Uterus (tissue), 4 donors: Measurements from ENCODE around the gene PLCH2. TPM values are rescaled to one million over a fixed set of nuclear protein-coding genes. Genes with fewer than 3 reads are reported as not detected.

ENCODE experiments used
- DNase-seq, 2 donors: peaks; one replicate each; pipeline ENCODE4 v3.0.0-alpha.2; 2019 to 2020
- H3K27ac ChIP-seq, 2 donors: fragments of 200-600 bp; sonication (generic); 1 replicate in 1 of 2; 2 replicates in 1 of 2; pipeline ENCODE4 v1.5.1; 2016 to 2018
- H3K27me3 ChIP-seq, 2 donors: fragments of 200-600 bp; sonication (generic); one replicate each; pipeline ENCODE4 v1.5.1; 2018 to 2019; ENCODE audit warnings: control low read depth in 1 of 2
- H3K36me3 ChIP-seq, 2 donors: fragments of 200-600 bp; sonication (generic); one replicate each; pipeline ENCODE4 v1.5.1; 2019; ENCODE audit warnings: control low read depth in 1 of 2
- H3K4me1 ChIP-seq, 2 donors: fragments of 200-600 bp; sonication (generic); one replicate each; pipeline ENCODE4 v1.5.1; 2018 to 2019; ENCODE audit warnings: control low read depth in 1 of 2
- H3K4me3 ChIP-seq, 2 donors: fragments of 200-600 bp; sonication (generic); 1 replicate in 1 of 2; 2 replicates in 1 of 2; pipeline ENCODE4 v1.5.1; 2018 to 2019; ENCODE audit warnings: mild to moderate bottlenecking in 1 of 2
- H3K9me3 ChIP-seq, 2 donors: fragments of 200-600 bp; sonication (generic); one replicate each; pipeline ENCODE4 v1.5.1; 2019; ENCODE audit warnings: control low read depth in 1 of 2
- POLR2A ChIP-seq, 2 donors: fragments of 450-650 bp; IDR thresholded peaks; one replicate each; pipeline ENCODE4 v1.6.1; 2016; ENCODE audit warnings: antibody characterized with exemption in 2 of 2, mild to moderate bottlenecking in 1 of 2, moderate library complexity in 1 of 2
- intact Hi-C: fragments of 100-400 bp; cut with DNase I; formaldehyde crosslinking; loops from one replicate; pipeline ENCODE4 v1.15.1; 2023; ENCODE audit warnings: low total_unique reads
- total RNA-seq, 4 donors: library from RNA; depleted of rRNA in 3 of 4; stranded (reverse); fragments of >200 nt in 3 of 4; gene quantifications; one replicate each; pipeline versions ENCODE4 v1.1.0 to v1.2.4, GENCODE V29; 2014 to 2023
- TF ChIP-seq, protein P1 (sequence below), 4 experiments: fragments of 200-600 bp in 2 of 4; fragments of 450-650 bp in 2 of 4; sonication (generic) in 2 of 4; IDR thresholded peaks; one replicate each; pipeline ENCODE4 v1.5.1; 2016 to 2019; ENCODE audit warnings: antibody characterized with exemption in 4 of 4, mild to moderate bottlenecking in 2 of 4, moderate library complexity in 1 of 4
- donor health status: DM: yes; HTN: yes; CAD: no.

PLCH2 gene
- total RNA-seq, 4 donors from 2014 or later = 0.21 to 3.0 TPM; not detected in 2

DNA sequence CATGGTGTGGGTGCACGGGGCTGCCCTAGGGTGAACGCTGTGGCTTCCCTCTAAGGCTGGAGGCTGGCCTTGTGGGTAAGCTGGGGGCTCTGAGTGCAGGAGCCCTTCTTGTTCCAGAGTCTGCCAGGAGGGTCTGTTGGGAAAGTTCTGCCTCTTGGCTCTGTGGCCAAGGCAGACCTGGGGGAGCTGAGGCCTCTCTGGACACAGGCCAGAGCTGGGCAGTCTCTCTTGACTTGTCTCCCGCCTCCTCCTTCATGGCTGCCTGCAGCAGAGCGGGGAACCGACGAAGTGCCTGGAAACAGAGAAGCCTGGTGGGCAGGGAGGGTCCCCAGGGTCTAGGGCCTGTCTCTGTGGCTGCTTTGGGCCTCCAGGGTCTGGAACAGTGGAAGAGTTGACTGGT, 33.4 kb upstream of the PLCH2 start:
- TF ChIP-seq, protein P1, sequence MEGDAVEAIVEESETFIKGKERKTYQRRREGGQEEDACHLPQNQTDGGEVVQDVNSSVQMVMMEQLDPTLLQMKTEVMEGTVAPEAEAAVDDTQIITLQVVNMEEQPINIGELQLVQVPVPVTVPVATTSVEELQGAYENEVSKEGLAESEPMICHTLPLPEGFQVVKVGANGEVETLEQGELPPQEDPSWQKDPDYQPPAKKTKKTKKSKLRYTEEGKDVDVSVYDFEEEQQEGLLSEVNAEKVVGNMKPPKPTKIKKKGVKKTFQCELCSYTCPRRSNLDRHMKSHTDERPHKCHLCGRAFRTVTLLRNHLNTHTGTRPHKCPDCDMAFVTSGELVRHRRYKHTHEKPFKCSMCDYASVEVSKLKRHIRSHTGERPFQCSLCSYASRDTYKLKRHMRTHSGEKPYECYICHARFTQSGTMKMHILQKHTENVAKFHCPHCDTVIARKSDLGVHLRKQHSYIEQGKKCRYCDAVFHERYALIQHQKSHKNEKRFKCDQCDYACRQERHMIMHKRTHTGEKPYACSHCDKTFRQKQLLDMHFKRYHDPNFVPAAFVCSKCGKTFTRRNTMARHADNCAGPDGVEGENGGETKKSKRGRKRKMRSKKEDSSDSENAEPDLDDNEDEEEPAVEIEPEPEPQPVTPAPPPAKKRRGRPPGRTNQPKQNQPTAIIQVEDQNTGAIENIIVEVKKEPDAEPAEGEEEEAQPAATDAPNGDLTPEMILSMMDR (IDR thresholded peaks at IDR 0.05) = no peak
- TF ChIP-seq POLR2A (IDR thresholded peaks at IDR 0.05) = no peak
- Histone ChIP-seq H3K4me3 (no peak overlapping the region), H3K36me3 (no peaks in the 10 kb centered on the region), H3K9me3 (no peaks in the 10 kb centered on the region), H3K4me1 (peaks cover 0 to 8% of the 10 kb centered on the region in 2 donors), H3K27me3 (peaks cover 5% of the 10 kb centered on the region in 2 donors), H3K27ac (no peak overlapping the region)
- intact Hi-C loops = no loop called here
- no peak for DNase-seq

DNA sequence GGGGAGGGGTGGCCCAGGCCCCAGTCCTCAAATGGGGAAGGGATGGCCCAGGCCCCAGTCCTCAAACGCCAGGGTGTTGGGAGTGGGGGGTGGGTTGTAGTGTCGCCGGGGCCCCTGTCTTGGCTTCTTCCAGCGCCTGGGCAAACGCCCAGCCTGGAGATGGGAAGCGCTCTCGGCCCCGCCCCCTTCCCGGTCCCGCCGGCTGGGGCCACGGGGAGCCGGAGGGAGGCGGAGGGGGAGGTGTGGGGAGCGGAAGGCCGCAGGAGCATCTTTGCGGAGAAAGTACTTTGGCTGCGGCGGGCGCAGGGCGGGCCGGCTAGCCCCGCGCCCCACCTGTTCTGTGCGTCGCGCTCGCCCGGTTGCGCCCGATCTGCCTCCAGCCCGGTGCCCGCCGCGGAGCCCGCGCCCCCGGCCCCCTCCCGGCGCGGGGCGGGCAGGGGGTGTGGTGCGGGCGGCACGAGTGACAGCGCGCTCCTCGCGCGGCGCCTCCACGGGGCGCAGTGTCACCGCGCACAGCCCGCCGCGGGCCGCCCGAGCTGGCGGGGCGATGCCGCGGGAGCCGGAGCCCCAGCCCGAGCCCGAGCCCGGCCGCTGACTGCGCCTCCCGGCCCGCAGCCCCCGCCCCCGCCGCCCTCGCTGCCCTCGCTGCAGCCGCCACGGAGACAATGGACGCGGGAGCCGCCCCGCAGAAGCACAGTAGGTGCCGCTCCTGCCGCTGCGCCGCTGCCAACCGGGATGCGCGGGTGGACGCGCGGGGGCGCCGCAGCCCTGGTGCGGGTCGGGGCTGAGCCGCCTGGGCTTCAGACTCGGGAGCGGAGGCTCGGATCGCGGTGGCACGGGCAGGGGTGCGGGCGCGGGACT, 32.6 kb upstream of the PLCH2 start:
- Histone ChIP-seq H3K27ac (no peak overlapping the region), H3K27me3 (peaks cover 5% of the 10 kb centered on the region in 2 donors), H3K4me1 (peaks cover 0 to 8% of the 10 kb centered on the region in 2 donors), H3K4me3 (no peak overlapping the region), H3K36me3 (no peaks in the 10 kb centered on the region), H3K9me3 (no peaks in the 10 kb centered on the region)
- intact Hi-C loops = no loop called here
- DNase-seq = no peak
- TF ChIP-seq, protein P1 (IDR thresholded peaks at IDR 0.05) = no peak
- no peak for TF ChIP-seq POLR2A (IDR thresholded peaks at IDR 0.05)

DNA sequence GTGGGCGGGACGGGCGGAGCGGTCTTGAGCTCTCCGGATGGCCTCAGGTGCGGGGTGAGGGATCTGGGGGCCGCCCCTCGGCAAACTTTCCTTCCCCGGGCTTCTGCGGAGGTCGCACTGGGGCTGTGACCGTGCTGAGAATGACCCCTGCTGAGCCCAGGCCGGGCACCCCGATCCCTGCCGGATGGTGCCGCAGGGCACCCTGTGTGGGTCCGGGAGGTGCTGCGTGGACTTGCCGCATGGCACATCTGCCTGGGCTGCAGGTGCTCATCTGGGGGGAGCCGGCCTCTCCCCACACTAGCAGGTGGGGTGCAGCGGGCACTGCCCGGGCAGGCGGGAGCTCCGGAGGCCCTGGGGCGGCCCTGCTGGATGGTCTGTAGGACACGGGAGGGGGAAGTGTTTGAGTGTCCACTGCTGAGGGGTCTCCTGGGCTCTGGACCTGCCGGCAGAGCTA, 31.9 kb upstream of the PLCH2 start:
- H3K4me3 ChIP-seq = no peak overlapping the region
- peaks cover 0 to 8% of the 10 kb centered on the region in 2 donors for H3K4me1 ChIP-seq
- no peak for DNase-seq
- no peaks in the 10 kb centered on the region for H3K36me3 ChIP-seq
- H3K9me3 ChIP-seq = no peaks in the 10 kb centered on the region
- peaks cover 5% of the 10 kb centered on the region in 2 donors for H3K27me3 ChIP-seq
- TF ChIP-seq, protein P1 (IDR thresholded peaks at IDR 0.05) = no peak
- TF ChIP-seq POLR2A (IDR thresholded peaks at IDR 0.05) = no peak
- no peak overlapping the region for H3K27ac ChIP-seq
- intact Hi-C loops = no loop called here

DNA sequence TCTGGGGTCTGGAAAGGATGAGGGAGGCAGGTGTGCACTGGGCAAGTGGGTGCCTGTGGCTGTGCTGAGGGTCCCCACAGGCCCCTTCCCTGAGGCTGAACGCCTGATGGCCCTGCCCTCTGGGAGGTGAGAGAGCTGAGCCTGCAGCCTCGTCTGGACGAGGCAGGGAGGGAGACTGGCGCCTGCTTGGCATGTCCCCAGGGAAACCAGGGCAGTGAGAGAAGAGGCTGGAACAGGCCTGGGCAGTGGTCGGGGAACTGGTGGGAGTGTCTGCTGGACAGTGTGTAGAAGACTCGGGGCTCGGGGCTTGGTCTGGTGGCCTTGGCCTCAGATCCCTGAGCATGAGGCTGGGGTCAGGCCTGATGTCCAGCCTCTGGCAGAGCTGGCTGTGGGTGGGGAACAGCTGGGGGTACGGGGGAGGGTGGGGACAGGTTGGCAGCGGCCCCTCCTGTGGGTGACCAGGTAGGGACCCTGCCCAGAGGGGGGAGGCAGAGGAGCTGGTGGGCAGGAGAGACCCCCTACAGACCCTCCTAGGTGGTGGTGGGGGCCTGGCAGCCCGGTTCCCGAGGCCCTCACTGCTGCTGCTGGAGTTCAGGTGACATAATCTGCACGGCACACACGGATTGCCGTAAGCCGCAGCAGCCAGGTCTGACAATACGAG, 30.8 kb upstream of the PLCH2 start:
- H3K9me3 ChIP-seq = no peaks in the 10 kb centered on the region
- intact Hi-C loops = no loop called here
- H3K27ac ChIP-seq = no peak overlapping the region
- H3K36me3 ChIP-seq = no peaks in the 10 kb centered on the region
- no peak for DNase-seq
- peaks cover 5% of the 10 kb centered on the region in 2 donors for H3K27me3 ChIP-seq
- H3K4me1 ChIP-seq = peaks cover 0 to 8% of the 10 kb centered on the region in 2 donors
- no peak overlapping the region for H3K4me3 ChIP-seq
- TF ChIP-seq, protein P1 (IDR thresholded peaks at IDR 0.05) = no peak
- no peak for TF ChIP-seq POLR2A (IDR thresholded peaks at IDR 0.05)

DNA sequence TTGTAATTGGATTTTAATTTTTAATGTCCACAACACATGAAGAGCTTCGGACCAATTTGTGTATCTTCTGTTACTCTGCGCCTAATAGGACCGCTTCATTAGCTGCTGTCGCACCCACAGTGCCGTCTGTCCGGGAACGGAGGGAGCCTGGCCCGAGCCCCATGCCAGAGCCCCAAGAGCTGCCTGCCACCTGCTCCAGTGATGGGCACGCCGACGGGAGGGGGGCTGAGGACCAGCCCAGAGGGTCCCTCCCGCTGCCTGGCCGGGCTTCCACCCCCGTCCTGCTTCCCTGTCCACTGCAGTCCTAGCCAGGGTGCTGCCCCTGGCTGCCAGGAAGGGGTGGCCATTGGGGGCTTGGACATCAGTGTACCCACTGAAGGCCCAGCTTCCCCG, 30.3 kb upstream of the PLCH2 start:
- no peaks in the 10 kb centered on the region for H3K9me3 ChIP-seq
- peaks cover 5% of the 10 kb centered on the region in 2 donors for H3K27me3 ChIP-seq

More for the DNA sequence above, 30.3 kb upstream of the PLCH2 start:
- H3K4me3 ChIP-seq = no peak overlapping the region
- no peak overlapping the region for H3K27ac ChIP-seq
- intact Hi-C loops = no loop called here
- peaks cover 0 to 8% of the 10 kb centered on the region in 2 donors for H3K4me1 ChIP-seq
- TF ChIP-seq POLR2A (IDR thresholded peaks at IDR 0.05) = no peak
- TF ChIP-seq, protein P1 (IDR thresholded peaks at IDR 0.05) = no peak
- no peaks in the 10 kb centered on the region for H3K36me3 ChIP-seq
- DNase-seq = no peak
